AG10803 (cell line): Measurements from ENCODE around the gene PDZD2.

ENCODE experiments used
- DNase-seq: peaks from one replicate; pipeline ENCODE4 v3.0.0; 2010; ENCODE audit warnings: low read depth
- H3K4me3 ChIP-seq: 2 replicates; pipeline ENCODE4 v1.5.1; 2011; ENCODE audit warnings: mild to moderate bottlenecking, low read length, control low read depth
- CTCF ChIP-seq: conservative IDR thresholded peaks from 2 replicates; pipeline ENCODE4 v1.5.1; 2011; ENCODE audit warnings: mild to moderate bottlenecking, low read length, control low read depth, inconsistent platforms

PDZD2 gene

DNA sequence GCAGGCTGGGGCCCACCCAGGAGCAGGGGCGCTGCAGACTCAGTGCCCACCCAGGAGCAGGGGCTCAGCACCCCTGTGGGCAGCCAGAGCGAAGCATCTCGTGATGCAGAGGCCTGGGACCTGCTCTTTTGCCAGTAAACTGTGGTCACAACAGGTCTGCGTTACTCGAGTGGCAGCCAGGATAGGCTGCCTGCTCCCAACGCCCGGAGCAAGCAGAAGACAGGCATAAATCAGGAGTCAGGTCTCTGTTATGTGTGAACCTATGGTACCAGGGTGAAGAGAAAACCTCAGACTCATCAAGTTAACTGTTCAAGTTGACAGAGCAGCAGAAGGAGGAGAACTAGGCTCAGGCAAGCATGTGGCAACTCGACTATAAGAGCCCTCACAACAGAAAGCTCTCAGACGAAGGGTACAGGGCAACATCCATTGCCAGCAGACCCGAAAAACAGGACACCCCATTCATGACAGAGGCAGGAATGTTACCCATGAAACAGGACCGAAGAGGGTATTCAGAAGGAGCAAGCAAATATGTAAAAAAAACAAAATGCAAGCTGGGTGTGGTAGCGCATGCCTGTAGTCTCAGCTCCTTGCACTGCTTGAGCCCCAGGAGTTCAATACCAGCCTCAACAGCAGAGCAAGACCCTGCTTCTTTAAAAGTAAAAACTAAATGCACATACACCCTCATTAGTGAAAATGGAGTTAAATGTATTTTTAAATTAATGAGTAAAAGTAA is 463.5 kb downstream of the PDZD2 start:
- no peak for TF ChIP-seq CTCF
- no peak overlapping the region for H3K4me3 ChIP-seq
- DNase-seq = no peak

GRCh38 chr5:32103521-32103920 is 464.6 kb downstream of the PDZD2 start:
- no peak for DNase-seq
- TF ChIP-seq CTCF = no peak
- no peak overlapping the region for H3K4me3 ChIP-seq

DNA sequence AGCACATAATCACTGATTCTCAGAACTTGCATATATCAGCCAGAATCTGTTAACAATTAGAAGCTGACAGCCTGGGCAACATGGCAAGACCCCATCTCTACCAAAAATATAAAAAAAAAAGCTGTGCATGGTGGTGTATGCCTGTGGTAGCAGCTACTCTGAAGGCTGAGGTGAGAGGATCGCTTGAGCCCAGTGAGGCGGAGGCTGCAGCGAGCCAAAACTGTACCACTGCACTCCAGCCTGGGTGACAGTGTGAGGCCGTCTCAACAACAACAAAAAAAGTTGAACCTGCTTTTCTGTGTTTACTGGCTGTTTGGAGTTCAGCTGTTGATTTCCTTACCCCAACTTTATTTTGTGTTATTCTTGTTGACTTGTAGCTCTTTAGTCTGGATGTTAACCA is 468.4 kb downstream of the PDZD2 start:
- TF ChIP-seq CTCF = no peak

GRCh38 chr5:32108167-32108566 is 469.2 kb downstream of the PDZD2 start:
- H3K4me3 ChIP-seq = no peak overlapping the region
- no peak for DNase-seq

More for the DNA sequence above, 468.4 kb downstream of the PDZD2 start:
- DNase-seq = no peak
- H3K4me3 ChIP-seq = no peak overlapping the region

GRCh38 chr5:32109236-32109635 is 470.3 kb downstream of the PDZD2 start:
- no peak overlapping the region for H3K4me3 ChIP-seq
- peak; percentile 71 for DNase-seq
- no peak for TF ChIP-seq CTCF

More at GRCh38 chr5:32108167-32108566, 469.2 kb downstream of the PDZD2 start:
- TF ChIP-seq CTCF = no peak

DNA sequence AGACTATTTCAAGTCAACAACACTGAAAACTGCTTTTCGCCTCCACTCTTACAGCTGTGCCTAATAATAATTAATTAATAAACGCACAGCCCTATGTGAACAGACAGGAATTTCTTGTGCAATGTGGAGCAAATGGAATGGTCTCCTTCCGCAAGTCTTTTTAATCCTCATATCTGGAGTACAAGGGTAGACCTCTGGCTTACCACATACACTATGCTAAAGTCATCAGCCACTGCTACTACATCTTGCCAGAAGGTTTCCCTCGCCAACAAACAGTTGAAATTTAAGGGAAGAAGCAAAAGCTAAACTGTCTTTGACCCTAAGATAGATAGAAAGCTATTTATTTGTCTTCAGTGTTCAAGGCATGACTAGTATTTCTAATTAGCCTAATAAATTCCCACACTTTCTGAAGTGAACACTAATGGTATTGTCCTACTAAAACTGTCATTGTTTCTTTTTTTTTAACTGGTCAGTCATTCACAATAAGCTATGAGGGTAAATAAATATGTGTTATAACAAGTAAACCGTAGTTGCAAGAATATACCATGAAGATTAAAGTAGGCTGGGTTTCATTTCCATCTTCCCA is 471.3 kb downstream of the PDZD2 start:
- no peak for TF ChIP-seq CTCF
- H3K4me3 ChIP-seq = no peak overlapping the region
- peak; percentile 12 for DNase-seq

GRCh38 chr5:32115985-32116384 is 477.1 kb downstream of the PDZD2 start:
- no peak overlapping the region for H3K4me3 ChIP-seq
- no peak for TF ChIP-seq CTCF
- DNase-seq = no peak
